ENCODE results near the gene IL17RE. TPM values are rescaled to one million over a fixed set of nuclear protein-coding genes. Genes with fewer than 3 reads are reported as not detected.

Gene IL17RE
- total RNA-seq, 1 donor from 2014 or later: 4.1 TPM

- peak; percentile 71 for TF ChIP-seq CTCF (conservative IDR thresholded peaks at IDR 0.05; ENCODE audit: low read depth, low read length)
- H3K4me3 ChIP-seq (ENCODE audit: low read depth, low read length): peak overlapping the region; percentile 88
- DNase-seq (ENCODE audit: low read depth): no peak
These were observed 30.4 kb downstream of the IL17RE start for GRCh38 chr3:9932843-9933560.

- peak within 1 kb of the TSS; percentile 88 for H3K4me3 ChIP-seq (ENCODE audit: low read depth, low read length)
- peak; percentile 42 for DNase-seq (ENCODE audit: low read depth)
- TF ChIP-seq CTCF (conservative IDR thresholded peaks at IDR 0.05; ENCODE audit: low read depth, low read length): no peak
These were observed 31.1 kb downstream of the IL17RE start, which contains the start of gene CRELD1 for GRCh38 chr3:9933561-9934234. TSS of gene CRELD1 (plus strand) at chr3:9933834. CDS start at chr3:9934439, 605 bp downstream.

- DNase-seq (ENCODE audit: low read depth): no peak
- H3K4me3 ChIP-seq (ENCODE audit: low read depth, low read length): peak overlapping the region; percentile 88
- peak; percentile 34 for TF ChIP-seq CTCF (conservative IDR thresholded peaks at IDR 0.05; ENCODE audit: low read depth, low read length)
These were observed 31.6 kb downstream of the IL17RE start for GRCh38 chr3:9934235-9934621.

GRCh38 chr3:9934993-9935392 is 32.3 kb downstream of the IL17RE start:
- TF ChIP-seq CTCF (conservative IDR thresholded peaks at IDR 0.05; ENCODE audit: low read depth, low read length): no peak
- H3K4me3 ChIP-seq (ENCODE audit: low read depth, low read length): peak overlapping the region; percentile 88
- no peak for DNase-seq (ENCODE audit: low read depth)

- H3K4me3 ChIP-seq (ENCODE audit: low read depth, low read length): no peak overlapping the region
- TF ChIP-seq CTCF (conservative IDR thresholded peaks at IDR 0.05; ENCODE audit: low read depth, low read length): no peak
- DNase-seq (ENCODE audit: low read depth): no peak
These were observed 33.4 kb downstream of the IL17RE start for GRCh38 chr3:9935966-9936510.

GRCh38 chr3:9937486-9938238 is 35.0 kb downstream of the IL17RE start:
- DNase-seq (ENCODE audit: low read depth): no peak
- TF ChIP-seq CTCF (conservative IDR thresholded peaks at IDR 0.05; ENCODE audit: low read depth, low read length): no peak
- no peak overlapping the region for H3K4me3 ChIP-seq (ENCODE audit: low read depth, low read length)

Measured in epithelial cell of proximal tubule (primary cell).